HG03575 (cell line): ENCODE results near the gene CD300LG.
"Not testable (repeated sequence)": the region's sequence is repeated elsewhere in the genome, so short reads cannot be mapped to it uniquely, and the experiment has no call there.

ENCODE experiments used
- ATAC-seq: cut with Tn5 transposase; IDR thresholded peaks from one replicate; pipeline ENCODE4 v1.9.1; 2021; ENCODE audit not compliant: unreplicated experiment, insufficient number of reproducible peaks, low FRiP score; ENCODE audit errors: extremely low read depth

Gene CD300LG

DNA sequence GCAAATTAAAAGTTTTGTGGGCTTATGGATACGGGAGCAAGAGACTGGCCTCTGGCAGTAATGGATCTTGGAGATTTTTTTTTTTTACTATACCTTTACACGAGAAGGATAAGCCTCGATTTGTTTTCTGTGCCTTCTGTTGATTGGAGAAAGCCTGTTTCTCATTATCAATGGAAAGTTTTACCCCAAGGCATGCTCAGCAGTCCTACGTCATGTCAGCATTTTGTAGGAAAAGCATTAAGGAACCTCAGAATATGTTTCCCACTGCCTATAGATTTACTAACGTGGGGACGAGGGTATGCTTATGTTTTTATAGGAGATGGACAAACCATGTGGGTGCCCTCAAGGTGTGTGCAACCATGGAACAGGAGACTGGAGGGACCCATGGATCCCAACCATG, 26.8 kb downstream of the CD300LG start:
- ATAC-seq = no peak

DNA sequence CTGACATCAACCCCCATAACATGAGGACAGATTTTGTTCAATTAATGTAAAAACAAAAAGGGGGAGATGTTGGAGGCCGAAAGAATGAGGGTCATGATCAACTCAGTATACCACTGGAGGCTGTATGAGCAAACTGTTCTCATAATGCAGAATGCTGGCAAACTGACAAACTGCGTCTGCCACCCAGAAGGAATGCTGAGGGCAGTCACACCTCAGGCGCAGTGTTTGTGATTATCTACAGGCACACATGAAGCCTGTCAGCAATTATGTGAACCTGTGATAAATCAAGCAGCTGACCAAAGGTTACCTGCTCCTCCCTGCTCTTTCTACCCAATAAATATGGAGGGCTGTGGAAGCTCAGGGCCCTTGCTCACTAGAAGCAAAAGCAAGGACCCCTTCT, 27.3 kb downstream of the CD300LG start:
- ATAC-seq = no peak

DNA sequence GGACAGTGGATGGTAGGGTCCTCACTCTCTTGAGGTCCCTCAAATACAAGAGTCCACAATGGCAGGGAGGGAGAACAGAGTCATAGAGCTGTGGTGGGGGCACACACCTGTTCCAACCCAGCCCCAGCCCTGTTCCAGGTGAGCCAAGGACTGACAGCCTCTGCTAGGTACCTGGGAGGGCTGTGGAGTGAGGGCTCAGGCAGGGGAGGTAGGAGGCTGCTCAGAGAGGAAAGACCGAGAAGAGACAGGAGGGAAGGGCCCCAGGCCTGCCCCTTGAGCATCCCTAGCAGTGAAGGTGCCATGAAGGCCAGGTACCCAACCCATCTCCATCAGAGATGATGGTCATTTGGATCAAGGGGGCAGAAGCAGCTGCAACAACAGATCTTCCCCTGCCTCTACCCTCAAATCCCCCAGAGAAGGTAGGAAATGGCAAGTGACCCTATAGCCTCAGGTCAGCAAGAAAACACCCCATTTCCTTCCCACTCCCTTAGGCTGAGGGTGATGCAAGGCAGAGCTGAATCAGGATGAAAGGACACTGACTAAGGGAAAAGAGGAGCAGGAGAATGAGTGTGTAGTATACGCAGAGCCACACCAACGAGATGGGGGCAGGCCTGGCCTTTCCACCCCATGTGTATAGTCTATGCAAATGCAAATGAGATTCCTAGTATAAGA, 28.6 kb downstream of the CD300LG start:
- ATAC-seq = no peak

DNA sequence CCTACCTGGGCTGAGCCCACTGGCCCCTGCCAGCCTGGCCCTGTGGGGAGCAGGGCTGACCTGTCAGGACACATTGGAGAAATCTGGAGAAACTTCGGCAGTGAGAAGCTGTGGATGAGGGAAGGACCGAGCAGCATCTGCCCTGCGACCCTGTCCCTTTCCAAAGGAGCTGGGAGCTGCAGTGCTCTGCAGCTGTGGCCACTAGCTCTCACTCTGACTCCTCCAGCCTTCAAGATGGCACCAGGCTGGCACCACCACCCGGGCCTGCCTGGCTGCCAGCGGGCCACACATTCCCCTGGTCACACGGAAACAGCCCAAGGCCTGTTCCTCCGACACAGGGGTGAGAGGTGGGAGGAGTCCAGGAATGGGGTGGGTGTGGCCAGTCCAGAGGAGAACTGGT, 30.1 kb downstream of the CD300LG start:
- no peak for ATAC-seq

DNA sequence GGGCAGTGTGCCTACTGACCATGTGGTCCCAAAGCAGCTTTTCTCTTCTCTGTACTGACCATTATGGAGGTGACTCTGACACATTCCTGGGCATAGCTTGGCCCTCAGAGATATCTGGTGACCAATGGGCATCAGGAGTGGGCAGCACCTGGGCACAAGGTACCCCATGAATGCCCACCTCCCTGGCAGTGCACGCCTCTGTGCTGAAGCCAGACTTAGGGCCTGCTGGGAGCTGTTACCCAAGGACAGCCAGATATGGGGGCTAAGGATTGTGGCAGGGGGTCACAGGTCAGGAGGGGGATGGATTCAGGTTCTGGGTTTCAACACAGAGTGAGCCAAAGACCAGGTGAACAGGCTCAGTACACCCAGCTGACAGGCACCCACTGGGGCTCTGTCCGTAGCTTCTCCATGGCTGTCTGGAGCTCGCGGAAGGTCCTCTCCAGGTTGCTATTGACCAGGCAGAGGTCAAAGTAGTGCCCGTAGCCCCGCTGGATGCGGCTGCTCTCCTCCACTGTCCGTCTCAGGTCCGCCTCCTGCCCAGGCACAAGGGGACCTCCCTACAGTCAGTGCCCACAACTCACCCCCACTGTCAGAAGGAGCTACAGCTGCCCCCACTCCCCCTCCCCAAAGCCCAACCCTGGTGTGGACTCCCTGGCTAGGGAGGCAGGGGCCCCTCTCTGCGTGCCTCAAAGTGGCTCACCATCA, 30.6 kb downstream of the CD300LG start:
- no peak for ATAC-seq

DNA sequence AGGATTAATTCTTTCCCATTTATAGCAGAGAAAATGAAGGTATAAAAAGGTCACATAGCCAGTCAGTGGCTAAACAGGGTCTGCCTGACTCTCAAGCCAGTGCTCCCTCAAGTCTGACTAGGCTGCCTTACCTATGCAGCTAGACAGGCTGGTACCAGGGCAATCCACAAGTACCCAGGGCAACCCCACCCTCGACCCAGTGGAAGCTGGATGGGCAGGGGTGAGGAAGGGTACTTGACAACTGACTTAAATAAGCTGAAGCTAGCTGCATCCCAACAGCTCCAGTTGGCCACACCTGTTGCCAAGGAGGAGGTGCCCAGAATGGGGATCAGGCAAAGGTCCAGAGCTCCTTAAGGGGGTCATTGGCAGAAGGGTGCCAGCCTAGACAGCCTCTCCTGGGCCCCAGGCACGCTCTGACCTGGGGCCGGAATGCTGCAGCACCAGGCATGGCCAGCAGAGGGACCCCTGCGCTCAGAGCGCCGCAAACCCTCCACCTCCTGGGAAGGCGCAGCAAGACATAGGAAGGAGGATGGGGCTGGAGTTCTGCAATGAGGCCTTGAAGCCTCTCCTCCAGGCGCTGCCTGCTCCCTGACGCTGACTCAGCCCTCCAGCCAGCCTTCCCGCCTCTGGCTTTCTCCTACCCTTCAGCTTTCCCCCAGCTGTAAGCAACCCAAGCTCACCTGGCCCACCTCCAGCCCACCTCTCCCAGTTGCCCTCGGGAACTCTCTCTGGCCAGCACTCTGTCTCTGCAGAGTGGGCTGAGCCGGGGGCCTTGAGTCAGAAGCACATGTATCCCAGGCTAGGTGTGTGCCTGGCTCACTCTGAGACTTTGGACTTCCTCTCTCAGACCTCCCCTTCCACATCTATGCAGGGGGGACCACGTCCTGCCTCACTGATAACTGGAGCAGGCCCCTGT, 31.5 kb downstream of the CD300LG start:
- ATAC-seq = no peak

DNA sequence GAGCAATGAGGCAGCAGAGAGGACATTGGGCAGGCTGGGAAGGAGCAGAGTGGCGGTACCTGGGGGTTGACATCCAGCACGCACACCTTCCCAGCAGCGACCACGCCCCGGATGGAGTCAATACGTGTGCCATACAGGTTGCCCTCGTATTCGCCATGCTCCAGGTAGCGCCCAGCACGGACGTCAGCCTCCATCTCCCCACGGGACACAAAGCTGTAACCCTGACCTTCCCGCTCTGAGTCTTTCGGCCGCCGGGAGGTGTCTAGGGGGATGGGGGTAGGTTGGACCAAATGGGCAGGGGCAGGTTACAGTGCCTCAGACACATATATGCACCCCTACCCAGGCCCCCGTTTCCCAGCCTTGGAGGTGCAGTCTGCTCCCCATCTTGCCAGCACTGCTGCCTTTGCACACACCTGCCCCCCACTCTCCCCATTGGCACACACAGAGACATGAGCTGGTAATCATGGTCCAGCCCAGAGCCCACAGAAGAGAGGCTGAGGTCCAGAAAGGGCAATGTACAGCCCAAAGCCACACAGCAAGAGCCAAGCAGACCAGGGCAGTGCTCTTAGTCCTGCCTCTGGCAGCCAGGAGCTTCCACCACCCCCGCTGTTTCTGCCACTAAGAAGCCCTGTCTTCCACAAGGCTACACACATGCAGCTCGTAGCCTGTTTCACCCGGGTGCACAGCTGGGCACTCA, 32.9 kb downstream of the CD300LG start:
- ATAC-seq = no peak

DNA sequence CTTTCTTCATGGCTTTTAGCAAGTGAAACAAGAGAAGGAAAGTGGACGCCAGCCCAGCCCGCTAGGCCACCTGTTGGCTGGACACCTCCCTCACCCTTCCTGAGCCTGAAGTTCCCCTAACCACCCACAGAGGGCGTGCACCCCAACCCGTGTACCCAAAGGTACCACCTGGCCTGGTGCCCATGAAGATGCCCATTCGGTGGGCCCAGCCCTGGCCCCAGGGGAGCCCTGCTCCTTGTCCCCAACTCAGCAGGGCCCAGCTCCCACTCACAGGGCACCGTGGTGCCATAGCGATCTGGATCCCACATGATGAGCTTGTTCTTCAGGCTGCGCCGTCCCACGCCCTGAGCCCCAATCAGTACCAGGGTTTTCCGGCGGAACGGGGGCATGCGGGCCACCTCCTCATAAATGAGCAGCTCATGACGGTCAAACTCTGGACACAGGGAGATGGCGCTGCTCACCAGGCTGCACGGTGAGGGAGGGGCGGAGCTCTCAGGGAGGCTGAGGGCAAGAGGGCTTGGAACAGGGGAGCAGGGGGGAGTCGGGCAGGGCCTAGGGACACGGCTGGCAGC, 33.5 kb downstream of the CD300LG start:
- no peak for ATAC-seq

DNA sequence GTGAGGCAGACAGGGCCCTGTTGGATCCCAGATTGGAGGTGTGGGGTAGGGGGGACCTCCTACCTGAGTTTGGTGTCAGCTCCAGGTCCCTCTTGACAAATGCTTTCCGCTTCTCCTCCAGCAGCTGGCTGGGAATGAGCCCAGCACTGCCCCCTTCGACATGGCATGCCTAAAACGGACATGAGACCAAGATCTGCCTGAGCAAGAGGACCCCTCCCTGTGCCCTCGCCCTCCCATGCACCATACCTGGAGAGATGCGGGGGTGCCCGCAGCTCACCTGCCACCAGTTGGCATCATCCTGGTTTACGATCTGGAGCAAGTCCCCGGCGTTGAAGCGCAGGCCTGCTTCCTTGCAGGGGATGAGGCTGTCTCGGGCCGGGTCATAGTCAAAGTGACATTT, 34.2 kb downstream of the CD300LG start:
- ATAC-seq = no peak

DNA sequence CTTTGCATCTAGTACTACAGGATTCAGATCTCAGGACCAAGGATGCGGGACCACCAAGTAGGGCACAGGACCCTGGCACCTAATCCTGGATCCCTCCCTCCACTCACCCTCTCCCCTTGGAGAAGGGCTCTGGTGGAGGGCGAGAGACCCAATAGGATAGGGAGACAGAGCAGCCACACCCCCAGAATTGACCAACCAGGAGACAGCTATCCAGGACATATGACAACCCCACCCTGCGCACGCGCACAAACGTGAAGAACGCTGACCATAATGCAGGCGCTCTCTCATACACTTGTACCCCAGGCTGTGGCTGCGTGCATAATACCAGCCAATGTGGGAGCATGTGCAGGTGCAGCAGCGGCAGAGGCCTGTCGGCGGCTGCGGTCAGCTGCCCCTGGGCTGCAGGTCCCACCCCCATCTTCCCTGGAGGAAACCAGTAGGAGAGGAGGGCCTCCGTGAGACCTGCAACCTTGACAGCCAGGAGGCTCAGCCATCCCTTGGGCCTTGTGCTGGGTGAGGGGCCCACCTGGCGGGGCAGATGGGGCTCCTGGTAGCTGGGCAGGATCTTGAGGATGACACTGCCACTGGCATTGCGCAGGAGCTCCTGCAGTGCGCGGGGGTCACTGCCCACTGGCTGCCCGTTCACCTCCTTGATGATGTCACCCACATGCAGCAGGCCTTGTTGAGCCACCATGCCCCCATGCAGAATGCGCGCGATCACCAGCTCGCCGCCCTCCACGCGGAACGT, 35.0 kb downstream of the CD300LG start:
- no peak for ATAC-seq

DNA sequence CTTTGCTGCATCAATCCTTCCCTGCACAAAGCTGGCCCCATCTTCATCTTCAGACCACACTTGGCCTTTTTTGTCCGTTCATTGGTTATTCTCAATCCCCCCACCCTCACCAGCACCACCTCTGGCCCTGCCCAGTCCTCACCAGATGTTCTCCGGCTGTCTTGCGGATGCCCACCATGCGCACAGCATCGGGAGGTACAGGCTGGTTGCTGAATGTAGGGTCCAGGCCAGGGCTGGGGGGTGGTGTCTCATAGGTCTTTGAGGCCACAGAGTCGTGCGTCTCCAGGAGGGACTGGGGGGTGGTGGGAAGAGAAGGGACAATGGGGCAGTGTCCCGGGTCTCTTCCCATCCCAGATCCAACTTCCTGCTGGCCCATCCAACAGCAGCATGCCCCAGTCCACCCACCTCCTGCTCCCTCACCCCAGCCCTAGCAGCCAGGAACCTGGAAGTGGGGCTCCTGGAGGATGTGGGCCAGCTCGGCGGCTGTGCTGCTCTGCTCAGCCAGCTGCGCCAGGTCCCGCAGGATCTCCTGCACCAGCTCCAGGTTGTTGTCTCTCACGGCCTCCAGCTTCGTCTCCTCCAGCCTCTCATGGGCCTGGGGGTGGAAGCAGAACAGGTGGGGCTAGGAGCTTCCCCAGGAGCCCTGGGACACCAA, 35.9 kb downstream of the CD300LG start:
- ATAC-seq = no peak

DNA sequence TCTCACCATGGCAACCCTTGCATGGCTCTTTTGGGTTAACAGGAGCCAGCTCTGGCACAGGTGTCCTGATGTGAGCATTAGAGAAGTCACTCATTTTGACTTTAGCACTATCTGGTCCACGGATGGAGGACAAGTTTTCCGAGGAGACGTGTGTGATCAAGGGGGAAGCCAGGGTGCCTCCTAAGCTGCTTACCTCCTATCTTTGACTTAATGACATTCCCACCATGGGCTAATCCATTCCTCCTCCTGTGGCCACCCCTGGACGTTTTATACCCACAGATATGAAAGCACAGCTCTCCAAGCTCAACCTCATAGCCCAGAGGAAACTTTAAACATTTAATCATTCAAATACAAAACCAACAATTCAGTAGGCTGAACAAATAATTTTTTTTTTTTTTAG, 41.6 kb downstream of the CD300LG start:
- ATAC-seq = no peak

DNA sequence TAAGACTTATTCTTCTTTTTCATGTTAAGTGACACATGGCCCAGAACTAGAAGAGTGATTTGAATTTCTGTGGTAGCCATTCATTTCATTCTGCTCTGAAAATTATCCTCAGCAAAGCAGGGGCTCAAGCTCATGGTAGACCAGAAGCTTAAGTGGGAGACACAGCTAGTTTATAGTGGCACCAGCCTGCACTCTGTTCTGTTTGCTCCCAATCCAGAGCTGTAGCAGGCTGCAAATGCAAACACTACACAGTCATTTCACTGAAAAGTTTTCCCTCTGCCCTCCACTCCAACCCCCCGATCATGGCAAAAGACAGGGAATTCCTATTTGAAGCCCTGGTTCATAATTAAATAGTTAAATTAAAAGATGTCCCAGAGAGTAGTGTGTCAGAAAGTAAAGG, 43.3 kb downstream of the CD300LG start:
- ATAC-seq = no peak

DNA sequence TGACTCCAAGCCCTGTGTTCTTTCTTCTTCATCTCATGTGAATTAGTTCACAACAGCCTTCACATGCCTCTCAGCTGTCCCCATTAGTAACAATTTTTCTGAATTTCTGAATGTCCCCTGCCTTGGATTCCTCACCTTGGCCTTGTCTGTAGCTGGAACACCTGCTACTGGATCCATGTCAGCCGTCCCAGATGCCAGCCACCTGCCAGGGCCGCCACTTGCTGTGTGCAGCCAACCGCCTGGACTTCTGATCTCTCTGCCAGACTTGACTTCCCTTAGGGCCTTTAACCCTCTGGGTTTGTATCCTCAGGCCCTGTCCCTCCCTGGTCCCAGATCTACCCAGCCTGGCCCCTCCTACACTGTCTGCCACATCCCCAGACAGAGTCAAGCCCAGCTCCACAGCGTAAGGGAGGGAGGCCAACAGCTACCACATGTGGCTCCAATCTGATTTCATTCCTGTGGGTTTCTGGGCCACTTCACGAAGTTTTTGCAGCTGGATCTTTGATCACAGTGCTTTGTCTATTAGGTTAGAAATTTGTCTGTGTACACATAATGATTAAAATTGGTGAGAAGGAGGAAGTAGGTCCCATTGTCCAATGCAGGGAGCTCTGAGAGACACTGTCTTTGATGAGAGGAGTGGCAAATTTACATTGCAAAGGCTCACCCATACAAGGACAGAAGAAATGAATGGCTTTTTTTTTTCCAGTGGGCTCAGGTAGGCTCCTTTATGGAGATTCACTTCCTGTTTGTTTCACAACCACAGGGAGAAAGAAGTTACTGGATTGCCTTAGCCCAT, 45.1 kb downstream of the CD300LG start:
- no peak for ATAC-seq

DNA sequence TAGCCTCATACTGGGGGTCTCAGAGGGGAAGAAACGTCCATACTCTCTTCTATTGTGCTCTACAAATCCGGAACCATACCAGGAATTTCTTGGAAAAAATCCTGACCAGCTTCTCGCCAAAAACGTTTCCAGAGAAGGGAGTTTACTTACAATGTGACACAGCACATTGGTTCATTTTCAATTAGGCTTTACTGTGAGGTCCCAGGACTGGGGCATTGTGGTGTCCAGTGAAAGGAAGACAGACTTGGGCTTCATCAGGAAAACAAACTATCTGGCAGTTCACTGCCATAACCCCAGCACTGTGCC, 45.6 kb downstream of the CD300LG start:
- ATAC-seq = no peak

DNA sequence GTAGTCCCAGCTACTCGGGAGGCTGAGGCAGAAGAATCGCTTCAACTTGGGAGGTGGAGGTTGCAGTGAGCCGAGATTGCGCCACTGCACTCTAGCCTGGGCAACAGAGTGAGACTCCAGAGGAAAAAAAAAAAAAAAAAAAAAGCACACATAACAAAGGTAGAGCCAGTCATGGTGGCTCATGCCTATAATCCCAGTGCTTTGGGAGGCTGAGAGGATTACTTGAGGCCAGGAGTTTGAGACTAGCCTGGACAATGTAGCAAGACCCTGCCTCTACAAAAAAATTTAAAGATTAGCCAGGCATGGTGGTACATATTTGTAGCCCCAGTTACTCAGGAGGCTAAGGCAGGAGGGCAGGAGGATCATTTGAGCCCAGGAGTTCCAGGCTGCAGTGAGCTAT, 47.5 kb downstream of the CD300LG start:
- ATAC-seq = not testable (repeated sequence)

DNA sequence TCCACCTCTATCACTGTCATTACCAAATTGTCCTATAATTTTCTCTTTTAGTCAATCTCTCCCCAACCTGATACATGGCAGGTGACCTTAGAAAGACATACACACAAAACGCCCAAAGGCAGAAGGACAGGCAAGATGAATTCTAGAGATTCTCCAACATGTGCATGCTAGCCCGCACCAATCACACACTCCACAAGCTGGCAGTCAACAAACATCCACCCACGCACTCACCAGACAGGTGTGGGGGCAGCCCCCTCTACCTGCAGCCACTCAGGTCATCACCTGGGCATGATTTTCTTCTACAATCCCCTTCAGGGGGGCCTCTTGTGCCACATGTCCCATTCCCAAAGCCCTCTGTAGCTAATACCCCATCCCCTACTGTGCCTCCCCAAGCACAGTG, 50.9 kb downstream of the CD300LG start:
- ATAC-seq = no peak
